WTC11 (cell line): ENCODE results near the gene TMC7.

Experiments
- ELF4 ChIP-seq: sonication (generic); formaldehyde crosslinking; IDR thresholded peaks from 2 replicates; pipeline ENCODE4 v1.8.1; 2022; ENCODE audit warnings: low read depth, mild to moderate bottlenecking, moderate library complexity, missing genetic modification reagents
- FOXJ3 ChIP-seq: sonication (generic); formaldehyde crosslinking; IDR thresholded peaks from 2 replicates; pipeline ENCODE4 v1.9.0; 2021; ENCODE audit warnings: missing genetic modification reagents, mild to moderate bottlenecking, borderline replicate concordance
- NFYB ChIP-seq: sonication (generic); formaldehyde crosslinking; conservative IDR thresholded peaks from 2 replicates; pipeline ENCODE4 v1.8.0; 2022; ENCODE audit warnings: low read depth, missing genetic modification reagents
- NR3C1 ChIP-seq: sonication (generic); formaldehyde crosslinking; conservative IDR thresholded peaks from 2 replicates; pipeline ENCODE4 v1.8.1; 2023; ENCODE audit warnings: low read depth, mild to moderate bottlenecking, missing genetic modification reagents
- RORB ChIP-seq: fragments of 250-450 bp; sonication (Bioruptor Pico); IDR thresholded peaks from 2 replicates; pipeline ENCODE4 v1.9.0; 2021; ENCODE audit warnings: mild to moderate bottlenecking
- ZNF232 ChIP-seq: sonication (generic); formaldehyde crosslinking; IDR thresholded peaks from 2 replicates; pipeline ENCODE4 v1.8.0; 2022; ENCODE audit warnings: mild to moderate bottlenecking, missing genetic modification reagents
- TF ChIP-seq, protein P1 (sequence below): fragments of 200-600 bp; IDR thresholded peaks from 2 replicates; pipeline ENCODE4 v1.8.0; 2022; ENCODE audit warnings: antibody characterized with exemption
- TF ChIP-seq, protein P2 (sequence below): sonication (generic); formaldehyde crosslinking; IDR thresholded peaks from 2 replicates; pipeline ENCODE4 v1.8.1; 2023; ENCODE audit warnings: mild to moderate bottlenecking, missing genetic modification reagents, moderate library complexity

DNA sequence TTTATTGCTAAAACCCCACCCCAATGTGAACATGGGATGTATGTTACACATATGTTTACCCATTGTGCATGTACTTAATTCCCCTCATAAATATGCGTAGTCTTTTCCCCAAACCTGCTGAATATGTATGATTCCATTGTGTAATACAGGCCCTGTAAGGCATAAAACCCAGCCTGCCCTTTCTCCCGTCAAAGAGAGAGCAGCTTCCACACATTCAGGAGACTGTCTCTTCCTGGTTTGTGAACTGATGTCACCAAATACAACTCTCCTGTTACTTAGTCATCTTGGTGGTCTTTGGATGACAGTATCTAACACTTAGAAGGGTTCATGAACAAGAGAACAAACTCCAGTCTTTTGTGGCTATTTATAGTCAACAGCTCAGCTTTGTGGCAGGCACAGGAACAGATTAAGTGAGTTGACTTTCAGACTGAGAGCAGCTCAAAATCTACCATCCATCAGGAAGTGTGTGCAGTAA lies 24.7 kb upstream of the TMC7 start:
- TF ChIP-seq, protein P1, sequence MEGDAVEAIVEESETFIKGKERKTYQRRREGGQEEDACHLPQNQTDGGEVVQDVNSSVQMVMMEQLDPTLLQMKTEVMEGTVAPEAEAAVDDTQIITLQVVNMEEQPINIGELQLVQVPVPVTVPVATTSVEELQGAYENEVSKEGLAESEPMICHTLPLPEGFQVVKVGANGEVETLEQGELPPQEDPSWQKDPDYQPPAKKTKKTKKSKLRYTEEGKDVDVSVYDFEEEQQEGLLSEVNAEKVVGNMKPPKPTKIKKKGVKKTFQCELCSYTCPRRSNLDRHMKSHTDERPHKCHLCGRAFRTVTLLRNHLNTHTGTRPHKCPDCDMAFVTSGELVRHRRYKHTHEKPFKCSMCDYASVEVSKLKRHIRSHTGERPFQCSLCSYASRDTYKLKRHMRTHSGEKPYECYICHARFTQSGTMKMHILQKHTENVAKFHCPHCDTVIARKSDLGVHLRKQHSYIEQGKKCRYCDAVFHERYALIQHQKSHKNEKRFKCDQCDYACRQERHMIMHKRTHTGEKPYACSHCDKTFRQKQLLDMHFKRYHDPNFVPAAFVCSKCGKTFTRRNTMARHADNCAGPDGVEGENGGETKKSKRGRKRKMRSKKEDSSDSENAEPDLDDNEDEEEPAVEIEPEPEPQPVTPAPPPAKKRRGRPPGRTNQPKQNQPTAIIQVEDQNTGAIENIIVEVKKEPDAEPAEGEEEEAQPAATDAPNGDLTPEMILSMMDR = no peak
- no peak for TF ChIP-seq RORB (CRISPR knock-in tag)
- no peak for TF ChIP-seq ELF4 (CRISPR knock-in tag)
- TF ChIP-seq, protein P2, sequence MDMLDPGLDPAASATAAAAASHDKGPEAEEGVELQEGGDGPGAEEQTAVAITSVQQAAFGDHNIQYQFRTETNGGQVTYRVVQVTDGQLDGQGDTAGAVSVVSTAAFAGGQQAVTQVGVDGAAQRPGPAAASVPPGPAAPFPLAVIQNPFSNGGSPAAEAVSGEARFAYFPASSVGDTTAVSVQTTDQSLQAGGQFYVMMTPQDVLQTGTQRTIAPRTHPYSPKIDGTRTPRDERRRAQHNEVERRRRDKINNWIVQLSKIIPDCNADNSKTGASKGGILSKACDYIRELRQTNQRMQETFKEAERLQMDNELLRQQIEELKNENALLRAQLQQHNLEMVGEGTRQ (CRISPR knock-in tag) = no peak
- TF ChIP-seq ZNF232 (CRISPR knock-in tag) = no peak
- TF ChIP-seq FOXJ3 (CRISPR knock-in tag) = no peak
- TF ChIP-seq NR3C1 (CRISPR knock-in tag) = no peak
- TF ChIP-seq NFYB (CRISPR knock-in tag) = no peak
